WTC11 (cell line): Measurements from ENCODE around the gene KCNQ2. TPM values are rescaled to one million over a fixed set of nuclear protein-coding genes. Genes with fewer than 3 reads are reported as not detected.

ENCODE experiments used
- ATAC-seq: fragments of 200-7000 bp; cut with Tn5 transposase; 2 replicates; pipeline ENCODE4 v1.10.0; 2021; ENCODE audit warnings: mild to moderate bottlenecking, moderate library complexity
- CTCF ChIA-PET: fragments of 300-600 bp; sonication (Branson Sonifier 250); formaldehyde crosslinking; loops from one replicate; lab custom pipeline; 2021; ENCODE audit warnings: antibody characterized with exemption; lab: Charles Lee
- POLR2A ChIA-PET: fragments of 350-600 bp; sonication (Branson Sonifier 250); formaldehyde crosslinking; loops from one replicate; lab custom pipeline; 2021; ENCODE audit warnings: antibody characterized with exemption; lab: Charles Lee
- DNase-seq: peaks from one replicate; pipeline ENCODE4 v3.0.0; 2021; ENCODE audit warnings: low spot score
- H3K27ac Mint-ChIP-seq: 2 replicates; pipeline ENCODE4 v1.8.0; 2021; ENCODE audit warnings: mixed read lengths
- H3K27me3 Mint-ChIP-seq: 2 replicates; pipeline ENCODE4 v1.8.0; 2021; ENCODE audit warnings: low read depth, mild to moderate bottlenecking, moderate library complexity, mixed read lengths
- H3K36me3 Mint-ChIP-seq: 2 replicates; pipeline ENCODE4 v1.8.0; 2021; ENCODE audit warnings: mixed read lengths
- H3K4me1 Mint-ChIP-seq: 2 replicates; pipeline ENCODE4 v1.8.0; 2022; ENCODE audit warnings: mixed read lengths
- H3K4me3 Mint-ChIP-seq: 2 replicates; pipeline ENCODE4 v1.8.0; 2021; ENCODE audit warnings: mild to moderate bottlenecking, moderate library complexity, mixed read lengths
- H3K9me3 Mint-ChIP-seq: 2 replicates; pipeline ENCODE4 v1.8.0; 2021; ENCODE audit warnings: mixed read lengths
- AFF4 ChIP-seq: sonication (generic); formaldehyde crosslinking; IDR thresholded peaks from 2 replicates; pipeline ENCODE4 v1.8.1; 2023; ENCODE audit warnings: mild to moderate bottlenecking, missing genetic modification reagents, borderline replicate concordance
- AR ChIP-seq: fragments of 250-450 bp; sonication (Bioruptor Pico); IDR thresholded peaks from 2 replicates; pipeline ENCODE4 v1.9.0; 2021; ENCODE audit warnings: mild to moderate bottlenecking
- CTCF ChIP-seq: fragments of 200-600 bp; IDR thresholded peaks from 2 replicates; pipeline ENCODE4 v1.8.0; 2022; ENCODE audit warnings: antibody characterized with exemption
- FOXJ3 ChIP-seq: sonication (generic); formaldehyde crosslinking; IDR thresholded peaks from 2 replicates; pipeline ENCODE4 v1.9.0; 2021; ENCODE audit warnings: missing genetic modification reagents, mild to moderate bottlenecking, borderline replicate concordance
- JUN ChIP-seq: sonication (generic); formaldehyde crosslinking; IDR thresholded peaks from 2 replicates; pipeline ENCODE4 v1.8.0; 2023; ENCODE audit warnings: mild to moderate bottlenecking, missing genetic modification reagents
- MAX ChIP-seq: sonication (generic); formaldehyde crosslinking; IDR thresholded peaks from 2 replicates; pipeline ENCODE4 v1.8.0; 2022; ENCODE audit warnings: mild to moderate bottlenecking, missing genetic modification reagents
- RELA ChIP-seq: sonication (generic); formaldehyde crosslinking; IDR thresholded peaks from 2 replicates; pipeline ENCODE4 v1.8.1; 2022; ENCODE audit warnings: missing genetic modification reagents, mild to moderate bottlenecking, borderline replicate concordance
- RORB ChIP-seq: fragments of 250-450 bp; sonication (Bioruptor Pico); IDR thresholded peaks from 2 replicates; pipeline ENCODE4 v1.9.0; 2021; ENCODE audit warnings: mild to moderate bottlenecking
- SOX15 ChIP-seq: fragments of 250-450 bp; sonication (Bioruptor Pico); IDR thresholded peaks from 2 replicates; pipeline ENCODE4 v1.9.0; 2021; ENCODE audit warnings: mild to moderate bottlenecking
- TP53 ChIP-seq: sonication (generic); formaldehyde crosslinking; IDR thresholded peaks from 2 replicates; pipeline ENCODE4 v1.8.1; 2023; ENCODE audit warnings: mild to moderate bottlenecking, missing genetic modification reagents
- ZNF219 ChIP-seq: sonication (generic); formaldehyde crosslinking; IDR thresholded peaks from 2 replicates; pipeline ENCODE4 v1.8.0; 2023; ENCODE audit warnings: missing genetic modification reagents, mild to moderate bottlenecking, borderline replicate concordance
- ZNF281 ChIP-seq: sonication (generic); formaldehyde crosslinking; IDR thresholded peaks from 2 replicates; pipeline ENCODE4 v1.8.0; 2023; ENCODE audit warnings: mild to moderate bottlenecking, missing genetic modification reagents
- ZNF425 ChIP-seq: fragments of 250-450 bp; sonication (Bioruptor Pico); conservative IDR thresholded peaks from 2 replicates; pipeline ENCODE4 v1.9.0; 2021; ENCODE audit warnings: mild to moderate bottlenecking
- ZNF532 ChIP-seq: fragments of 250-450 bp; sonication (Bioruptor Pico); IDR thresholded peaks from 2 replicates; pipeline ENCODE4 v1.9.0; 2021; ENCODE audit warnings: mild to moderate bottlenecking, borderline replicate concordance
- total RNA-seq: library from RNA; stranded (reverse); gene quantifications from 3 replicates; pipeline ENCODE4 v1.2.3, GENCODE V29; 2021

Gene KCNQ2
- total RNA-seq, 1 experiment from 2014 or later, result 99.8 TPM

- TF ChIP-seq AFF4 (CRISPR knock-in tag), result no peak
Measured at GRCh38 chr20:63492518-63492917, 20.1 kb upstream of the KCNQ2 start (continued).

GRCh38 chr20:63491635-63492230, 19.3 kb upstream of the KCNQ2 start:
- no peak for DNase-seq
- no peak for ATAC-seq
- H3K27ac Mint-ChIP-seq, result no peak overlapping the region
- no peak overlapping the region for H3K4me3 Mint-ChIP-seq
- H3K4me1 Mint-ChIP-seq, result peaks cover 3% of the 10 kb centered on the region
- ChIA-PET CTCF (no interaction called here), POLR2A (no interaction called here)
- H3K36me3 Mint-ChIP-seq, result peaks cover 16% of the 10 kb centered on the region
- TF ChIP-seq ZNF425 (CRISPR knock-in tag), result no peak
- no peak for TF ChIP-seq ZNF281 (CRISPR knock-in tag)
- no peak for TF ChIP-seq SOX15 (CRISPR knock-in tag)
- no peak for TF ChIP-seq ZNF219
- TF ChIP-seq JUN (CRISPR knock-in tag), result no peak
- no peak for TF ChIP-seq MAX (CRISPR knock-in tag)
- TF ChIP-seq TP53 (CRISPR knock-in tag), result no peak
- no peak for TF ChIP-seq RELA (CRISPR knock-in tag)
- no peak for TF ChIP-seq RORB (CRISPR knock-in tag)
- TF ChIP-seq FOXJ3 (CRISPR knock-in tag), result no peak
- TF ChIP-seq CTCF, result no peak
- TF ChIP-seq ZNF532 (CRISPR knock-in tag), result no peak
- no peak for TF ChIP-seq AR (CRISPR knock-in tag)
- peaks cover 9% of the 10 kb centered on the region for H3K9me3 Mint-ChIP-seq
- H3K27me3 Mint-ChIP-seq, result peaks cover 34% of the 10 kb centered on the region
